ENCODE results near the gene AP3M1. TPM values are rescaled to one million over a fixed set of nuclear protein-coding genes. Genes with fewer than 3 reads are reported as not detected.
A peak's percentile ranks its signal among the peaks of the same experiment; 100 is the strongest.

AP3M1 gene
- total RNA-seq, 1 donor from 2014 or later = 58.3 TPM

GRCh38 chr10:74104996-74105395, 45.6 kb downstream of the AP3M1 start:
- Histone ChIP-seq H3F3A (ENCODE audit: low read depth) (no peaks in the 10 kb centered on the region), H3K27me3 (no peaks in the 10 kb centered on the region), H3K36me3 (no peaks in the 10 kb centered on the region), H3K27ac (no peak overlapping the region), H3K4me3 (no peak overlapping the region), H3K9ac (no peak overlapping the region), H3K9me3 (ENCODE audit: low read depth) (no peaks in the 10 kb centered on the region), H3K4me1 (no peaks in the 10 kb centered on the region), H2AFZ (replicated peaks) (no peak overlapping the region), H3K4me2 (no peak overlapping the region), H4K20me1 (ENCODE audit: low read depth) (no peaks in the 10 kb centered on the region), H3K79me2 (ENCODE audit: low read depth) (no peaks in the 10 kb centered on the region)
- DNase-seq (ENCODE audit: low spot score) = no peak
- Mint-ChIP-seq H3K4me1 (no peaks in the 10 kb centered on the region), H3K27ac (no peak overlapping the region), H3K4me3 (no peak overlapping the region), H3K27me3 (ENCODE audit: insufficient read depth, low read depth) (no peaks in the 10 kb centered on the region), H3K9me3 (no peaks in the 10 kb centered on the region), H3K36me3 (peaks cover 53% of the 10 kb centered on the region)
- TF ChIP-seq EZH2 (IDR thresholded peaks at IDR 0.05) (no peak), EZH2phosphoT487 (IDR thresholded peaks at IDR 0.05) (no peak), CTCF (IDR thresholded peaks at IDR 0.05) (no peak)

- TF ChIP-seq CTCF (IDR thresholded peaks at IDR 0.05) = no peak
- TF ChIP-seq EZH2phosphoT487 (IDR thresholded peaks at IDR 0.05) = no peak
- TF ChIP-seq EZH2 (IDR thresholded peaks at IDR 0.05) = no peak
- Histone ChIP-seq H3F3A (ENCODE audit: low read depth) (no peaks in the 10 kb centered on the region), H3K4me2 (no peak overlapping the region), H3K27ac (no peak overlapping the region), H3K4me3 (no peak overlapping the region), H3K36me3 (no peaks in the 10 kb centered on the region), H3K27me3 (no peaks in the 10 kb centered on the region), H4K20me1 (ENCODE audit: low read depth) (no peaks in the 10 kb centered on the region), H3K9me3 (ENCODE audit: low read depth) (no peaks in the 10 kb centered on the region), H2AFZ (replicated peaks) (no peak overlapping the region), H3K79me2 (ENCODE audit: low read depth) (no peaks in the 10 kb centered on the region), H3K9ac (no peak overlapping the region), H3K4me1 (no peaks in the 10 kb centered on the region)
- Mint-ChIP-seq H3K9me3 (no peaks in the 10 kb centered on the region), H3K4me1 (no peaks in the 10 kb centered on the region), H3K27me3 (ENCODE audit: insufficient read depth, low read depth) (no peaks in the 10 kb centered on the region), H3K4me3 (no peak overlapping the region), H3K36me3 (peaks cover 52% of the 10 kb centered on the region), H3K27ac (no peak overlapping the region)
- no peak for DNase-seq (ENCODE audit: low spot score)
These were observed 46.1 kb downstream of the AP3M1 start for GRCh38 chr10:74104480-74104879.

DNA sequence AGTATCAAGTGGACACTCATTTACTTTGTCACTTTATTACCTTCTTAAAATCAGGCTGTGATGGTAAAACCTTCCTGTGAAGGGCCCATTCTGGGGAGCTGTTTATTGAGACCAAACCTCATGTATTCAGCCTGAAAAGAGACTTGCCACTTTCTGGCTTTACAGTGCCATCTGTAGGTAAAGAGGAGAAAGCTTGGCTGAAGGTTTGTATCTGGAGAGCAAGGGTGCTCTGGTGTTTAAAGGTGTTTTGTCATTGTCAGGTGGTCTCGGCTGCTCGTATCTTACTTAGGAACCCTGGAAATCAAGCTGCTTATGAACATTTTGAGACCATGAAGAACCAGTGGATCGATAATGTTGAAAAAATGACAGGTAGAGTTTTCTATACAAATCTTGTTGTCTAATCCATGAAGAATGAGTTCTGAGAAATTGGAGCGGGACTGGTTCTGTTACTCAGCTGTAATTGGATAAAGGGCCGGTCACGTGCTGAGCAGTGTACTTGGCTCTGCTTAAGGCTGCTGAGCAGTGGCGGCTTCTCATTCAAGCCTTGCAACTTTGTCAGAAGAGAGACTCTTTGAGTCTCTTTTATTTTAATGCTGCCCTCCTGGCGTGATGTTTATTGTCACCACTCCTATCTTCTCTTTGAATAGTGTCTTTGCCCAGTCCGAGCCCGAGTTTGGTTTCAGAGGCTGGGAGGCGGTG, 46.9 kb downstream of the AP3M1 start:
- TF ChIP-seq CTCF (IDR thresholded peaks at IDR 0.05) (peak; percentile 60), EZH2phosphoT487 (IDR thresholded peaks at IDR 0.05) (no peak)
- Histone ChIP-seq H3K27me3 (no peaks in the 10 kb centered on the region), H3K79me2 (ENCODE audit: low read depth) (no peaks in the 10 kb centered on the region), H3K36me3 (no peaks in the 10 kb centered on the region), H3K4me2 (no peak overlapping the region), H3K9ac (no peak overlapping the region), H4K20me1 (ENCODE audit: low read depth) (no peaks in the 10 kb centered on the region), H2AFZ (replicated peaks) (no peak overlapping the region), H3K27ac (no peak overlapping the region), H3K4me3 (no peak overlapping the region), H3K4me1 (no peaks in the 10 kb centered on the region), H3F3A (ENCODE audit: low read depth) (no peaks in the 10 kb centered on the region), H3K9me3 (ENCODE audit: low read depth) (no peaks in the 10 kb centered on the region)
- Mint-ChIP-seq H3K9me3 (no peaks in the 10 kb centered on the region), H3K4me1 (no peaks in the 10 kb centered on the region), H3K4me3 (no peak overlapping the region), H3K36me3 (peaks cover 50% of the 10 kb centered on the region), H3K27me3 (ENCODE audit: insufficient read depth, low read depth) (no peaks in the 10 kb centered on the region), H3K27ac (peak overlapping the region; percentile 31)
- peak; percentile 34 for DNase-seq (ENCODE audit: low spot score)

Measured in neural progenitor cell (in vitro differentiated cells).